Measurements from ENCODE around the gene TAF3. TPM values are rescaled to one million over a fixed set of nuclear protein-coding genes. Genes with fewer than 3 reads are reported as not detected.

TAF3 gene
- total RNA-seq, 1 donor from 2014 or later, result 6.2 TPM

- Mint-ChIP-seq H3K36me3 (ENCODE audit: low read depth) (no peaks in the 10 kb centered on the region), H3K4me1 (ENCODE audit: low read depth) (peaks cover 10% of the 10 kb centered on the region), H3K27ac (ENCODE audit: unreplicated experiment) (no peak overlapping the region), H3K27me3 (ENCODE audit: low read depth) (no peaks in the 10 kb centered on the region), H3K4me3 (ENCODE audit: unreplicated experiment) (no peak overlapping the region), H3K9me3 (ENCODE audit: low read depth) (no peaks in the 10 kb centered on the region)
- no peak for TF ChIP-seq CTCF (IDR thresholded peaks at IDR 0.05)
- no peak for DNase-seq (ENCODE audit: low spot score)
Measured at GRCh38 chr10:7889947-7890542, 71.7 kb downstream of the TAF3 start.

- DNase-seq (ENCODE audit: low spot score), result no peak
- Mint-ChIP-seq H3K36me3 (ENCODE audit: low read depth) (no peaks in the 10 kb centered on the region), H3K4me1 (ENCODE audit: low read depth) (peaks cover 10% of the 10 kb centered on the region), H3K9me3 (ENCODE audit: low read depth) (no peaks in the 10 kb centered on the region), H3K27me3 (ENCODE audit: low read depth) (no peaks in the 10 kb centered on the region), H3K27ac (ENCODE audit: unreplicated experiment) (no peak overlapping the region), H3K4me3 (ENCODE audit: unreplicated experiment) (no peak overlapping the region)
- no peak for TF ChIP-seq CTCF (IDR thresholded peaks at IDR 0.05)
Measured at GRCh38 chr10:7890781-7891180, 72.5 kb downstream of the TAF3 start.

GRCh38 chr10:7891634-7892033, 73.3 kb downstream of the TAF3 start:
- TF ChIP-seq CTCF (IDR thresholded peaks at IDR 0.05), result no peak
- Mint-ChIP-seq H3K27ac (ENCODE audit: unreplicated experiment) (no peak overlapping the region), H3K9me3 (ENCODE audit: low read depth) (no peaks in the 10 kb centered on the region), H3K36me3 (ENCODE audit: low read depth) (no peaks in the 10 kb centered on the region), H3K4me3 (ENCODE audit: unreplicated experiment) (no peak overlapping the region), H3K4me1 (ENCODE audit: low read depth) (peaks cover 10% of the 10 kb centered on the region), H3K27me3 (ENCODE audit: low read depth) (no peaks in the 10 kb centered on the region)
- no peak for DNase-seq (ENCODE audit: low spot score)

- Mint-ChIP-seq H3K27me3 (ENCODE audit: low read depth) (no peaks in the 10 kb centered on the region), H3K9me3 (ENCODE audit: low read depth) (no peaks in the 10 kb centered on the region), H3K4me1 (ENCODE audit: low read depth) (peaks cover 9% of the 10 kb centered on the region), H3K4me3 (ENCODE audit: unreplicated experiment) (no peak overlapping the region), H3K27ac (ENCODE audit: unreplicated experiment) (no peak overlapping the region), H3K36me3 (ENCODE audit: low read depth) (peaks cover 3% of the 10 kb centered on the region)
- no peak for DNase-seq (ENCODE audit: low spot score)
- TF ChIP-seq CTCF (IDR thresholded peaks at IDR 0.05), result no peak
Measured at GRCh38 chr10:7892146-7892545, 73.8 kb downstream of the TAF3 start.

- Mint-ChIP-seq H3K9me3 (ENCODE audit: low read depth) (no peaks in the 10 kb centered on the region), H3K27me3 (ENCODE audit: low read depth) (no peaks in the 10 kb centered on the region), H3K27ac (ENCODE audit: unreplicated experiment) (no peak overlapping the region), H3K36me3 (ENCODE audit: low read depth) (peaks cover 7% of the 10 kb centered on the region), H3K4me3 (ENCODE audit: unreplicated experiment) (no peak overlapping the region), H3K4me1 (ENCODE audit: low read depth) (peaks cover 5% of the 10 kb centered on the region)
- no peak for TF ChIP-seq CTCF (IDR thresholded peaks at IDR 0.05)
- DNase-seq (ENCODE audit: low spot score), result no peak
Measured at GRCh38 chr10:7895699-7896090, 77.4 kb downstream of the TAF3 start.

Data from chondrocyte (in vitro differentiated cells).